ENCODE data around the gene PSTPIP1.

Gene PSTPIP1

DNA sequence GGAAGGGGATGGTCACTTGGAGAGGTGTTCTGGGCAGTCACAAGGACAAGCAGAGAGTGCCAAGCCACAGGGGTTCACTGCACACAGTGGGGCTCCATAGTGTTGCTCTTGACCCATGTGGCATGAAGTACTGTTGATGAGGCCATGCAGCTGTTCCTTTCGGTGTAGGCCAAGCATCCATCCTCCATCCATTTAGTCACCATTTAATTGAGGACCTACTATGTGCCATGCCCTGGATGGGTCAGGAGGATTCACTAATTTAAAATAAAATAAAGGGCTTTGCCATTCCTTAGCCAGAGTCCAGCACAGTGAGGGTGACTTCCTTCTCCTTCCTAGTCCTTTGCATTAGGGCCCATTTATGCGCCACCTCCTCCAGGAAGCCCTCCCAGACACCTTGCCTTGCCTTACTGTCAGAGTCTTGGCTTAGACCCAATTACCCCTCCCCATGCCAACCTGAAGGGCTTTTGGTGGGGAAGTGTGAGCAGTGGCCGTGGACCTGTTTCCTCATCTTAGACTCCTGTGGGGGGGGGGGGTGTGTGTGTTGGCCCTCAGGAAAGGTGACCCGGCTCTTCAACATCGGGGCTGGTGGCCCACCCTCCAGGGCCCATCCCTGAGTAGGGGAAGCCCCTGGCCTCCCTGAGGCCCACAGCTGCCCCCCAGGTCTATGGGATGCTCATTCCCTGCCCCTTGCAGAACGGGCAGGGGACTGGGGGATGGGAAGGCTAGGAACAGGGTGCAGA lies 25.6 kb downstream of the PSTPIP1 start:
- no peak for ATAC-seq

GRCh38 chr15:77021088-77021481 lies 26.2 kb downstream of the PSTPIP1 start:
- ATAC-seq, result no peak

GRCh38 chr15:77021803-77022381 lies 27.0 kb downstream of the PSTPIP1 start:
- peak in 1 of 2 donors; percentile 39 for ATAC-seq

DNA sequence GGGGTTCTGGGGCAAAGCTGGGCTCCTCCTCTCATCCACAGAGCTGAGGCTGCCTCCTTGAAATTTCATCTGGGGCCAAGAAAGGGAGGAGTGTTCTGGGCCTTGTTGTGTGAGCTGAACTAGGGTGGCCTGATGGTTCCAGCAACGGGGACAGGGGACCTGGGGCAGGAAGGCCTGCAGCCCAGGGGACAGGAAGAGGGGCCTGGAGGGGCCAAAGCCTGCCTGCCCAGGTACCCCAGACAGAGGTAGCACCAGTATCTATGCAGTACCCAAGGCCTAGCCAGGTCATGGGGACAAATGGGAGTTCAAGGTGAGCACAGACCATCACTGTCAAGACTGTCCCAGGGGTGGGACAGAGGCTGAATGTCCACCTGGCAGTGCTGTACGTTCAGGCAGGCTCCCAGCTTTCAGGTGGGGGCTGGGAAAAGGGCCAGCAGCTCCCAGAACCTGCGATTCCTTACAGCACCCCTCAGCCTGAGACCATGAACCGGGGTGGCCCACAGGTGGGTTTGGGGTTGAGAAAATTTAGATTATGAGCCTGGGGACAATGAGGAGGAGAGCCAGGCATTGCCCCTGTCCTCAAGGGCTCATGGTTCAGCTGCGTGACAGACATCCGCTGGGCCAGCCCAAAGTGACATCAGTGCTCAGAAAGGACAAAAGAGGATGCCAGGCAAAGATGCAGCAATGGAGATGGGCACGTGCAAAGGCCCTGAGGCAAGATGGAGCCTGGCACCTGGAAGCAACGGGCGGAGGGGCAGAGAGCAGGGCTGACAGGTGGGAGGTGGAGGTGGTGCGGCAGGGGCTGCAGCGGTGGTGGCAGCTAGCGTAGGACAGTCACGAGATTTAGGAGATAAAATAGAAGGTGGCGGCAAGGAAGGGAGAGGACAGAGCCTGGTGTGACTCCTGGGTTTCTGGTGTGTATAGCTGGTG lies 28.0 kb downstream of the PSTPIP1 start:
- ATAC-seq, result no peak

GRCh38 chr15:77023576-77024272 lies 28.8 kb downstream of the PSTPIP1 start:
- no peak for ATAC-seq

DNA sequence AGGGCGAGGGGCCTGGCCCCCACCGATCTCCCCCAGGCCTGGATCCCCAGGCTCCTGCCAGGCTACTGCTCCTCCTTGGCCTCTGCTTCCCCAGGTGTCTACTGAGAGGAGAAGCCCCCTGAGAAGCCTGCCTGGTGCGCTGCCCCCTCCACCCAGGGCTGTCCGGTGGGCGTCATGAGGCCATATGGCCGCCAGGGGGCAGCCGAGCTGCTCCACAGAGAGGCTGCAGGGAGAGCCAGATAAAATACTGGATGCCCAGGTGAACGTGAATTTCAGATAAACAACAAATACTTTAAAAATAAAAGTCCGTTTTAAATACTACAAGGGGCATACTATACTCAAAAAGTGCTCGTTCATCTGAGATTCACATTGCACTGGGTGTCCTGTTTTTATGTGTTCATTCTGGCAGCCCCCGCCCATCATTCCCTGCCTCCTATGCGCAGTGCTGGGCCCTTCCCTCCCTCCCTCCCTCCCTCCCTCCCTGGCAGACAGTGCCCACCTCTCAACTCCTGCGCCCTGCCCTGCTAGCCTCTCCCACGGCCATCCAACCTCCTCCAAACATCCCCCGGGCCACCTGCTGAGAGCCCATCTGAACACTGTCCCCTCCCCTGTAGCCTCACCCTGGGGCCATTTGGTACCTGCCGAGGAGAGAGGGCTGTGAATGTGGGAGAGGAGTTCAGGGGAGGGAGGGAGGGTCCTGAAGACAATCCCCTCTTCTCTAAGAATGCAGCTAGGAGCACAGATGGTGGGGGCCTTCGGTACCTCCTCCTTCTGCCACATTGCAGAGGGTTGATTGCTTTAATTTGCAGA lies 29.6 kb downstream of the PSTPIP1 start:
- peak; percentile 34 to 66 for ATAC-seq

GRCh38 chr15:77025083-77025901 lies 30.4 kb downstream of the PSTPIP1 start:
- ATAC-seq, result no peak

GRCh38 chr15:77025941-77026411 lies 31.1 kb downstream of the PSTPIP1 start:
- no peak for ATAC-seq

GRCh38 chr15:77026501-77027110 lies 31.7 kb downstream of the PSTPIP1 start:
- no peak for ATAC-seq

- ATAC-seq, result no peak
Observed at GRCh38 chr15:77027111-77027696, 32.3 kb downstream of the PSTPIP1 start.

DNA sequence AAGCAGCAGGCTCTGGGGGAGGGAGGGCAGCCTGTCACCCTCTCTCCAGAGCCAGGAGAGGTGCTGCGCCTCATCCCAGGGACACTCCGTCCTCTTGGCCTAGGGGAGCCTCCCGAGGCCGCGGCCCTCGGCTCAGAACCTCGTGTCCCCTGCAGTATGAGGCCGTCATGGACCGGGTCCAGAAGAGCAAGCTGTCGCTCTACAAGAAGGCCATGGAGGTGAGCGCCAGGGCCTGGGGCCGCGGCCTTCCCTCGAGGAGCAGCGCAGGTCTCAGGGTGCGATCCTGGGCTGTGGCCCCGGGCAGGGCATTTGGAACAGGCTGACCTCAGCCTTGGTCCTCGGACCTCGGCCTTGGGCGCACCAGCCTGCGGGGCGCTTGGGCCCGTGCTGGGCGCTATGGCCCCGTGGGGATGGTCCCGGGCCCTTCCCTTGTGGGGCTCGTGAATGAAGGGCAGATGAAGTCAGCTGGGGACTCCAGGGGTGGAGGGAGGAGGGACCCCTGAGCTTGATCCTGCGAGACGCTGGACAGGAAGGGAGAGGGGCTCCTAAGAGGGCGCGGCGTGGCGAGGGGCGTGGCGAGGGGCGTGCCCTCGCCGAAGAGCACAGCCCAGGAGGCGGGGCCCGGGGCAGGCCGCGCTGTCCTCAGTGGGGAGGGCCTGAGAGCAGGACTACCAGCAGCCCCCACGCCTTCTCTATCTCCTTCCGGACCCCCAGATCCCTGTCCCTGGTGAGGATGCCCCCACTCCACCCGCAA lies 32.9 kb downstream of the PSTPIP1 start:
- ATAC-seq, result no peak

GRCh38 chr15:77028451-77029165 lies 33.7 kb downstream of the PSTPIP1 start:
- no peak for ATAC-seq

DNA sequence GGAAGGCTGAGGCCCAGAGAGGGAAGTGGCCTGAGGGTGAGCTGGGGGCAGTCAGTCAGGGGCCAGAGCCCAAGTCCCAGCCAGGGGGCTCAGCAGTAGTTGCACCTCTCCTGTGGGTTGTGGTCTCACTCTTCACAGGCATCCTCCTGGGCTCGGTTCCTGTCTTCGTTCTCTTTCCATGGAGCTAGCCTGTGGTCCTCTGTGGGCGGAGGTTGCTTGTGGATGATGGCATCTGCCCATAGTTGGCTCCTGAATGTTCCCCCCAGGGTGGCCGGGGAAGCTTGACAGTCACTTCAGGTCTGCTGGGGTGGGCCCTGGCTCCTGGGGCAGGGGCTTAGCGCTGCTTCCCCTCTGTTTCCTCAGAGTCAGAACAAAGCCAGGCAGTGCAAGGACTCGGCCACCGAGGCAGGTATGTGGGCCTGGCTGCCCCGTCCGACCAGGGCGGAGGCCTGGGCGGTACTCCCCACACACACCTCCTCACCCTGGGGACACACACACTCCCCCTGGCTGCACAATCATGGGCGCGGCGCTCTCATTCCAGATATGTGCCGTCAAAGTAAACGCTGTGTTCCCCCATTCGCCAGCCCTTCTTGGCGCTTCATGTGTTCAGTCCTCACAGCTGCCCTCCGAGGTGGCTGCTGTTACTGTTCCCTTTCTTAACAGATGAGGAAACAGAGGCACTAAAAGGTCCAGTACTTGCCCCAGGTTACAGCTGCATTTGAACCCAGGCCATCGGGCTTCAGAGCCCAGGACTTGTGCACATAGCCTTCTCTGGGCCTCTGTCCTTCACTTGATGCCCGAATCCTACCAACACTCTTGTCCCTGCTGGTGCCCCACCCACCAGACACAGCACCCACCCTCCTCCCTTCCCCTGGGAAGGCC lies 34.5 kb downstream of the PSTPIP1 start:
- no peak for ATAC-seq

DNA sequence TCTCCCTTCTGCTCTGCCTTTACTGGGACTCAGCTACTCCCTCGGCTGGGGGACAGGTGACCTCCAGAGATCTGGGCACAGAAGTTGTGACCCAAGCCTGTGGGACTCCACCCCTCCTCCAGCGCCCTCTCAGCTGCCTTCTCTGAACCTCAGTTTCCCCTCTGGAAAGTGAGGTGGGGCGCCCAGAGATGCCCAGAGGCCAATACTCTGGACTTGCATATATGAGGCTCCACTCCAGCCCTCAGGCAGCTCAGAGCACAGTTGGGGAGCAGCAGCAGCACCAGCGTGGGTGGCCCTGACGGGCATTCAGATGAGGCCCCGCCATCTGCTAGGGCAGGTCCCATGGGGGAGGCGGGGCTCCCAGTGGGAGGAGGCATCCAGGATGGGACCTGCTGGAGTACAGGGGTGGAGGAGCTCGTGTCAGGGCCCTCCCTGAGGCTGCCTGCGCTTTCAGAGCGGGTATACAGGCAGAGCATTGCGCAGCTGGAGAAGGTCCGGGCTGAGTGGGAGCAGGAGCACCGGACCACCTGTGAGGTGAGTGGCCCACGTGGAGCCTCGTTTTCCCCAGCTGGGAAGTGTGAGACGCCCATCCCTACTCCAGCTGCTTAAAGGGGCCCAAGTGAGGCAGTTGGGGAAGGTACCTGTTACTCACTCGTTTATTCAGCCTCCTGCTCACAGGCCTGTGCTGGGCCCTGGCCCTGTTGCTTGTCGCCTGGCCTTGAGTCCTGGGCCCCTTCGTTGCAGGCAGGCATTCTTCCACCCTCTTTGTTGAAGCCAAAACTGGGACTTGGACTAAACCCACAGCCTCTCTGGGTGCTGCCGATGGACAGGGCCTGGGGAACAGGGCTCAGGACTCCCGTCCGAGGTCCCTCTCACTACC lies 35.4 kb downstream of the PSTPIP1 start:
- no peak for ATAC-seq

GRCh38 chr15:77030928-77031375 lies 36.0 kb downstream of the PSTPIP1 start:
- ATAC-seq, result no peak

DNA sequence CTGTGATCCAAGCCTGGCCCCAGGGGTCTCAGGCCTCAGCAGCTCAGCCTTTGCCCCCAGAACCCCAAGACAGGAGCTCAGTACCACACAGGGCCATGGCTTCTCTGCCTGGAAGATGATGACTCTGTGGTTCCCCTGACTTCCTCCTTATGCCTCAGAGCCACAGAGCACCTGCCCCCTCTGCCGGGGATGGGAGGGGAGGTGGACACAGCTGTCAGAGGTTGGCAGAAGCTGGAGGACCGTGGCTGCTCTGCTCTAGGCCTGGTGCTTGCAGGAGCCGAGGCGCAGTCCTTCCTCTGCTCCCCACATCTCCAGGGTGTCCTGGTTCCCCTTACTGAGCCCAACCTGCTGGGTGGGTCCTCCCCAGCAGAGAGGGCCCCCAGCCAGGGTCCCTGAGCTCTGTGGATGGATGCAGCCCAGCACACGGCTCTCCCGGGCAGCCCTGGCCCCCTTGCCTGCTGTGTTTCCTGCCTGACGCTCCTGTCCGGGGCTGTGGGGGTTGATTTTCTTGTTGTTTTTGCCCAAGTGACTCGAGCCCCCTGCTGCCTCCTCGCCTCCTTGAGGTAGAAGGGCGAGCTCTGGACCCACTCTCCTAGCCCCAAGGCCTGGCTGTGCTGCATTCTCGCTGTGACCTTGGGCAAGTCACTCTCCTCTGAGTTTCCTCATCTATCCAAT lies 36.6 kb downstream of the PSTPIP1 start:
- ATAC-seq, result peak; percentile 47 to 49

All from activated CD4-positive, CD25-positive, alpha-beta regulatory T cell treated with anti-CD3 and anti-CD28 coated beads, Interleukin-2, amount 50 U/mL, for 24 hours (primary cell).